Naive thymus-derived CD8-positive, alpha-beta T cell (primary cell): ENCODE data around the gene BBOF1. TPM values are rescaled to one million over a fixed set of nuclear protein-coding genes. Genes with fewer than 3 reads are reported as not detected.
"Not testable (repeated sequence)": the region's sequence is repeated elsewhere in the genome, so short reads cannot be mapped to it uniquely, and the experiment has no call there.

Experiments used
- ATAC-seq, 2 donors: fragments of 150-1000 bp; cut with Tn5 transposase in 1 of 2; sonication (Bioruptor Pico), chemical (Tn5 transposase) in 1 of 2; 1 replicate in 1 of 2; 2 replicates in 1 of 2; pipeline ENCODE4 v1.10.0; 2021; ENCODE audit warnings: mild to moderate bottlenecking in 2 of 2, moderate library complexity in 2 of 2
- POLR2A ChIA-PET: fragments of 350-600 bp; sonication (Branson Sonifier 250); formaldehyde crosslinking; loops from one replicate; lab custom pipeline; 2021; ENCODE audit warnings: antibody characterized with exemption; lab: Charles Lee
- DNase-seq, 10 donors: peaks; one replicate each; pipeline versions ENCODE4 v3.0.0 to v3.0.0-alpha.2; 2020 to 2022
- H3K27ac Mint-ChIP-seq, 10 donors: one replicate each; pipeline ENCODE4 v1.8.0; 2020 to 2022; ENCODE audit warnings: mild to moderate bottlenecking in 10 of 10, mixed read lengths in 10 of 10, moderate library complexity in 4 of 10, inconsistent platforms in 1 of 10
- H3K27me3 Mint-ChIP-seq, 5 donors: one replicate each; pipeline ENCODE4 v1.8.0; 2021 to 2022; ENCODE audit warnings: mixed read lengths in 5 of 5
- H3K36me3 Mint-ChIP-seq, 3 donors: one replicate each; pipeline ENCODE4 v1.8.0; 2020 to 2022; ENCODE audit warnings: mixed read lengths in 3 of 3, mild to moderate bottlenecking in 2 of 3, inconsistent platforms in 1 of 3
- H3K4me1 Mint-ChIP-seq, 4 donors: one replicate each; pipeline ENCODE4 v1.8.0; 2021 to 2022; ENCODE audit warnings: mixed read lengths in 4 of 4
- H3K4me3 Mint-ChIP-seq, 10 donors: one replicate each; pipeline ENCODE4 v1.8.0; 2020 to 2022; ENCODE audit warnings: mild to moderate bottlenecking in 10 of 10, mixed read lengths in 10 of 10, moderate library complexity in 6 of 10, inconsistent platforms in 1 of 10
- H3K9me3 Mint-ChIP-seq, 9 donors: one replicate each; pipeline ENCODE4 v1.8.0; 2020 to 2022; ENCODE audit warnings: mixed read lengths in 9 of 9, mild to moderate bottlenecking in 3 of 9, inconsistent platforms in 1 of 9, moderate library complexity in 1 of 9
- polyA plus RNA-seq, 3 donors: library from polyadenylated mRNA; unstranded; fragments of 300-500 nt; fragmentation: Illumina TruSeq; gene quantifications; one replicate each; pipeline ENCODE4 v1.2.3, GENCODE V29; 2021
- total RNA-seq, 8 experiments: library from RNA in 2 of 8; stranded (reverse) in 2 of 8; gene quantifications; one replicate each; pipeline ENCODE4 v1.2.3 and lab custom pipeline; 2021 to 2026

Gene BBOF1
- total and polyA plus RNA-seq, 5 experiments from 2014 or later, result 3.0 to 9.4 (median 3.8) TPM

GRCh38 chr14:74083161-74083560, 64.0 kb downstream of the BBOF1 start:
- POLR2A ChIA-PET, result interaction anchor here (0.8 to 1.2 kb wide), 3 partner anchors 9 to 514 kb away, joined by 3 to 6 read pairs (median 5); partner anchors contain the start of genes ACOT2 and ZNF410
- no peaks in the 10 kb centered on the region for H3K9me3 Mint-ChIP-seq
- no peaks in the 10 kb centered on the region for H3K36me3 Mint-ChIP-seq
- peaks cover 0 to 2% (median 0%) of the 10 kb centered on the region in 5 donors for H3K27me3 Mint-ChIP-seq
- peak overlapping the region in 8 of 10 donors; percentile 19 to 99 (median 84) for H3K27ac Mint-ChIP-seq
- peak overlapping the region; percentile 87 to 100 (median 99) for H3K4me3 Mint-ChIP-seq
- H3K4me1 Mint-ChIP-seq, result peaks cover 18 to 41% (median 30%) of the 10 kb centered on the region in 4 donors
- ATAC-seq (no peak), DNase-seq (no peak)

GRCh38 chr14:74083784-74084276, 64.7 kb downstream of the BBOF1 start:
- Mint-ChIP-seq H3K27ac (peak overlapping the region; percentile 90 to 99 (median 96)), H3K4me1 (peaks cover 20 to 46% (median 33%) of the 10 kb centered on the region in 4 donors), H3K4me3 (peak overlapping the region; percentile 87 to 100 (median 99)), H3K9me3 (no peaks in the 10 kb centered on the region), H3K27me3 (peaks cover 0 to 2% (median 0%) of the 10 kb centered on the region in 5 donors), H3K36me3 (peaks cover 0 to 3% (median 0%) of the 10 kb centered on the region in 3 donors)
- POLR2A ChIA-PET, result interaction anchor here (0.5 to 2.1 kb wide), 5 partner anchors 10 to 1026 kb away, joined by 3 to 6 read pairs (median 3); partner anchors contain the start of genes BBOF1, ENTPD5, RBM25 and ZNF410
- no peak for ATAC-seq
- no peak for DNase-seq

GRCh38 chr14:74084277-74085046, 65.3 kb downstream of the BBOF1 start, which contains the start of the genes ALDH6A1 and LIN52:
Gene ALDH6A1 (minus strand): TSS chr14:74084453. CDS start chr14:74084394, 59 bp downstream.
Gene LIN52 (plus strand): TSS chr14:74084956. CDS start chr14:74084975, 19 bp downstream.
- Mint-ChIP-seq H3K36me3 (peaks cover 0 to 7% (median 0%) of the 10 kb centered on the region in 3 donors), H3K4me3 (peak within 1 kb of the TSS; percentile 87 to 100 (median 99)), H3K9me3 (no peaks in the 10 kb centered on the region), H3K27me3 (peaks cover 0 to 2% (median 0%) of the 10 kb centered on the region in 5 donors), H3K27ac (peak within 1 kb of the TSS; percentile 94 to 99 (median 96)), H3K4me1 (peaks cover 24 to 51% (median 38%) of the 10 kb centered on the region in 4 donors)
- DNase-seq (peak; percentile 95 to 100 (median 100)), ATAC-seq (peak; percentile 89 to 91)
- POLR2A ChIA-PET, result interaction anchor here (0.5 to 2.1 kb wide), 5 partner anchors 65 to 1026 kb away, joined by 3 to 6 read pairs (median 3); partner anchors contain the start of genes BBOF1, ENTPD5, RBM25 and ZNF410

GRCh38 chr14:74085047-74085637, 66.0 kb downstream of the BBOF1 start:
- Mint-ChIP-seq H3K27me3 (peaks cover 0 to 2% (median 0%) of the 10 kb centered on the region in 5 donors), H3K36me3 (peaks cover 0 to 7% (median 0%) of the 10 kb centered on the region in 3 donors), H3K9me3 (no peaks in the 10 kb centered on the region), H3K4me3 (peak overlapping the region; percentile 87 to 100 (median 99)), H3K4me1 (peaks cover 23 to 51% (median 41%) of the 10 kb centered on the region in 4 donors), H3K27ac (peak overlapping the region; percentile 94 to 99 (median 96))
- DNase-seq (no peak), ATAC-seq (peak; percentile 7 to 13)
- POLR2A ChIA-PET, result interaction anchor here (0.6 to 2.1 kb wide), 3 partner anchors 12 to 66 kb away, joined by 3 to 6 read pairs (median 3); partner anchors contain the start of genes BBOF1 and ENTPD5

GRCh38 chr14:74085828-74086227, 66.7 kb downstream of the BBOF1 start:
- H3K36me3 Mint-ChIP-seq, result peaks cover 0 to 10% (median under 1%) of the 10 kb centered on the region in 3 donors
- H3K27ac Mint-ChIP-seq, result peak overlapping the region in 7 of 10 donors; percentile 44 to 98 (median 96)
- POLR2A ChIA-PET, result interaction anchor here (0.7 kb wide), 1 partner anchor 15 kb away, joined by 3 read pairs; no protein-coding TSS in a partner anchor
- peaks cover 0 to 2% (median 0%) of the 10 kb centered on the region in 5 donors for H3K27me3 Mint-ChIP-seq
- ATAC-seq (no peak), DNase-seq (no peak)
- H3K4me3 Mint-ChIP-seq, result peak overlapping the region; percentile 87 to 100 (median 99)
- no peaks in the 10 kb centered on the region for H3K9me3 Mint-ChIP-seq
- H3K4me1 Mint-ChIP-seq, result peaks cover 23 to 48% (median 42%) of the 10 kb centered on the region in 4 donors

GRCh38 chr14:74089251-74090020, 70.3 kb downstream of the BBOF1 start:
- H3K27ac Mint-ChIP-seq, result peak overlapping the region in 4 of 10 donors; percentile 17 to 48 (median 36)
- H3K9me3 Mint-ChIP-seq, result no peaks in the 10 kb centered on the region
- POLR2A ChIA-PET, result no interaction called here
- H3K4me3 Mint-ChIP-seq, result peak overlapping the region in 1 of 10 donors; percentile 1
- peaks cover 15 to 33% (median 23%) of the 10 kb centered on the region in 4 donors for H3K4me1 Mint-ChIP-seq
- H3K27me3 Mint-ChIP-seq, result peaks cover 0 to 2% (median 0%) of the 10 kb centered on the region in 5 donors
- ATAC-seq (no peak), DNase-seq (no peak)
- H3K36me3 Mint-ChIP-seq, result peaks cover 0 to 25% (median 7%) of the 10 kb centered on the region in 3 donors

GRCh38 chr14:74105381-74105780, 86.2 kb downstream of the BBOF1 start:
- DNase-seq (no peak), ATAC-seq (no peak)
- POLR2A ChIA-PET, result no interaction called here
- Mint-ChIP-seq H3K36me3 (peaks cover 0 to 61% (median 18%) of the 10 kb centered on the region in 3 donors), H3K4me1 (peaks cover 0 to 3% (median 0%) of the 10 kb centered on the region in 4 donors), H3K27ac (no peak overlapping the region), H3K9me3 (no peaks in the 10 kb centered on the region), H3K27me3 (no peaks in the 10 kb centered on the region), H3K4me3 (no peak overlapping the region)

- H3K9me3 Mint-ChIP-seq, result no peaks in the 10 kb centered on the region
- H3K4me3 Mint-ChIP-seq, result no peak overlapping the region
- H3K4me1 Mint-ChIP-seq, result peaks cover 0 to 4% (median 0%) of the 10 kb centered on the region in 4 donors
- POLR2A ChIA-PET, result no interaction called here
- no peak overlapping the region for H3K27ac Mint-ChIP-seq
- no peak for ATAC-seq
- H3K36me3 Mint-ChIP-seq, result peaks cover 0 to 52% (median 11%) of the 10 kb centered on the region in 3 donors
- DNase-seq, result no peak
- H3K27me3 Mint-ChIP-seq, result no peaks in the 10 kb centered on the region
Measured at GRCh38 chr14:74109369-74109768, 90.2 kb downstream of the BBOF1 start.

- DNase-seq, result peak in 3 of 10 donors; percentile 19 to 41 (median 38)
- not testable (repeated sequence) for H3K4me1 Mint-ChIP-seq, H3K4me3 Mint-ChIP-seq, H3K9me3 Mint-ChIP-seq, H3K27me3 Mint-ChIP-seq
- peak; percentile 50 to 61 for ATAC-seq
- H3K27ac Mint-ChIP-seq, result peak overlapping the region in 1 of 10 donors; percentile 28
- peaks cover 0 to 47% (median 13%) of the 10 kb centered on the region in 3 donors for H3K36me3 Mint-ChIP-seq
- POLR2A ChIA-PET, result interaction anchor here (0.6 kb wide), 1 partner anchor 35 kb away, joined by 3 read pairs; no protein-coding TSS in a partner anchor
Measured at GRCh38 chr14:74111395-74112216, 92.5 kb downstream of the BBOF1 start.
